Sigmoid colon (tissue), 4 donors: ENCODE measurements around the gene MACROD2.

Experiments used
- CTCF ChIP-seq, 4 experiments: fragments of 450-650 bp in 3 of 4; fragments of 200-600 bp in 1 of 4; IDR thresholded peaks; one replicate each; pipeline ENCODE4 v1.5.1; 2016 to 2019; ENCODE audit warnings: antibody characterized with exemption in 4 of 4, mild to moderate bottlenecking in 3 of 4, moderate library complexity in 2 of 4
- POLR2AphosphoS5 ChIP-seq, 4 donors: sonication (generic); formaldehyde crosslinking; IDR thresholded peaks; one replicate each; pipeline ENCODE4 v1.6.1; 2017; ENCODE audit warnings: antibody characterized with exemption in 4 of 4

GRCh38 chr20:15278041-15278440, 1282.7 kb downstream of the MACROD2 start:
- no peak for TF ChIP-seq POLR2AphosphoS5 (IDR thresholded peaks at IDR 0.05)
- no peak for TF ChIP-seq CTCF (IDR thresholded peaks at IDR 0.05)
